ENCODE data around the gene LPO.

LPO gene

GRCh38 chr17:58239987-58240386 lies 1.6 kb downstream of the LPO start:
- no peak overlapping the region for H3K27ac Mint-ChIP-seq
- peaks cover 70% of the 10 kb centered on the region for H3K27me3 Mint-ChIP-seq (ENCODE audit: low read depth)
- H3K4me3 Mint-ChIP-seq, result no peak overlapping the region
- peaks cover 2% of the 10 kb centered on the region for H3K4me1 Mint-ChIP-seq (ENCODE audit: low read depth)
- no peaks in the 10 kb centered on the region for H3K9me3 Mint-ChIP-seq
- no peak for DNase-seq (ENCODE audit: low spot score)
- no peaks in the 10 kb centered on the region for H3K36me3 Mint-ChIP-seq (ENCODE audit: low read depth)

GRCh38 chr17:58242171-58242784 lies 3.9 kb downstream of the LPO start:
- no peaks in the 10 kb centered on the region for H3K9me3 Mint-ChIP-seq
- H3K4me3 Mint-ChIP-seq, result no peak overlapping the region
- H3K36me3 Mint-ChIP-seq (ENCODE audit: low read depth), result no peaks in the 10 kb centered on the region
- no peak for DNase-seq (ENCODE audit: low spot score)
- peaks cover 55% of the 10 kb centered on the region for H3K27me3 Mint-ChIP-seq (ENCODE audit: low read depth)
- peaks cover 2% of the 10 kb centered on the region for H3K4me1 Mint-ChIP-seq (ENCODE audit: low read depth)
- no peak overlapping the region for H3K27ac Mint-ChIP-seq

GRCh38 chr17:58244963-58245362 lies 6.6 kb downstream of the LPO start:
- Mint-ChIP-seq H3K27me3 (ENCODE audit: low read depth) (peaks cover 42% of the 10 kb centered on the region), H3K36me3 (ENCODE audit: low read depth) (no peaks in the 10 kb centered on the region), H3K4me1 (ENCODE audit: low read depth) (peaks cover 16% of the 10 kb centered on the region), H3K9me3 (no peaks in the 10 kb centered on the region), H3K4me3 (no peak overlapping the region), H3K27ac (no peak overlapping the region)
- no peak for DNase-seq (ENCODE audit: low spot score)

GRCh38 chr17:58245428-58246103 lies 7.2 kb downstream of the LPO start:
- H3K27ac Mint-ChIP-seq, result no peak overlapping the region
- peaks cover 37% of the 10 kb centered on the region for H3K27me3 Mint-ChIP-seq (ENCODE audit: low read depth)
- H3K36me3 Mint-ChIP-seq (ENCODE audit: low read depth), result no peaks in the 10 kb centered on the region
- no peak for DNase-seq (ENCODE audit: low spot score)
- H3K4me3 Mint-ChIP-seq, result no peak overlapping the region
- peaks cover 18% of the 10 kb centered on the region for H3K4me1 Mint-ChIP-seq (ENCODE audit: low read depth)
- no peaks in the 10 kb centered on the region for H3K9me3 Mint-ChIP-seq

GRCh38 chr17:58246104-58246740 lies 7.8 kb downstream of the LPO start:
- Mint-ChIP-seq H3K4me3 (no peak overlapping the region), H3K36me3 (ENCODE audit: low read depth) (no peaks in the 10 kb centered on the region), H3K27me3 (ENCODE audit: low read depth) (peaks cover 33% of the 10 kb centered on the region), H3K27ac (no peak overlapping the region), H3K9me3 (no peaks in the 10 kb centered on the region), H3K4me1 (ENCODE audit: low read depth) (peaks cover 18% of the 10 kb centered on the region)
- no peak for DNase-seq (ENCODE audit: low spot score)

- Mint-ChIP-seq H3K9me3 (no peaks in the 10 kb centered on the region), H3K4me3 (no peak overlapping the region), H3K36me3 (ENCODE audit: low read depth) (no peaks in the 10 kb centered on the region), H3K27me3 (ENCODE audit: low read depth) (peaks cover 32% of the 10 kb centered on the region), H3K4me1 (ENCODE audit: low read depth) (peaks cover 18% of the 10 kb centered on the region), H3K27ac (no peak overlapping the region)
- no peak for DNase-seq (ENCODE audit: low spot score)
Measured at GRCh38 chr17:58246781-58247180, 8.4 kb downstream of the LPO start.

- H3K4me1 Mint-ChIP-seq (ENCODE audit: low read depth), result peaks cover 18% of the 10 kb centered on the region
- H3K27me3 Mint-ChIP-seq (ENCODE audit: low read depth), result peaks cover 39% of the 10 kb centered on the region
- H3K4me3 Mint-ChIP-seq, result peak overlapping the region; percentile 19
- no peaks in the 10 kb centered on the region for H3K9me3 Mint-ChIP-seq
- H3K36me3 Mint-ChIP-seq (ENCODE audit: low read depth), result no peaks in the 10 kb centered on the region
- peak overlapping the region; percentile 5 for H3K27ac Mint-ChIP-seq
- no peak for DNase-seq (ENCODE audit: low spot score)
Measured at GRCh38 chr17:58247511-58248363, 9.4 kb downstream of the LPO start.

- H3K9me3 Mint-ChIP-seq, result no peaks in the 10 kb centered on the region
- no peaks in the 10 kb centered on the region for H3K36me3 Mint-ChIP-seq (ENCODE audit: low read depth)
- H3K4me3 Mint-ChIP-seq, result peak overlapping the region; percentile 74
- no peak overlapping the region for H3K27ac Mint-ChIP-seq
- peaks cover 38% of the 10 kb centered on the region for H3K27me3 Mint-ChIP-seq (ENCODE audit: low read depth)
- peaks cover 16% of the 10 kb centered on the region for H3K4me1 Mint-ChIP-seq (ENCODE audit: low read depth)
- DNase-seq (ENCODE audit: low spot score), result no peak
Measured at GRCh38 chr17:58248955-58249269, 10.5 kb downstream of the LPO start.

GRCh38 chr17:58249270-58250133 lies 11.1 kb downstream of the LPO start:
- Mint-ChIP-seq H3K4me3 (peak overlapping the region; percentile 74), H3K36me3 (ENCODE audit: low read depth) (no peaks in the 10 kb centered on the region), H3K4me1 (ENCODE audit: low read depth) (peaks cover 16% of the 10 kb centered on the region), H3K27ac (no peak overlapping the region), H3K27me3 (ENCODE audit: low read depth) (peaks cover 36% of the 10 kb centered on the region), H3K9me3 (no peaks in the 10 kb centered on the region)
- peak; percentile 66 for DNase-seq (ENCODE audit: low spot score)

- Mint-ChIP-seq H3K4me3 (peak overlapping the region; percentile 74), H3K27me3 (ENCODE audit: low read depth) (peaks cover 40% of the 10 kb centered on the region), H3K4me1 (ENCODE audit: low read depth) (peaks cover 16% of the 10 kb centered on the region), H3K36me3 (ENCODE audit: low read depth) (no peaks in the 10 kb centered on the region), H3K27ac (no peak overlapping the region), H3K9me3 (no peaks in the 10 kb centered on the region)
- no peak for DNase-seq (ENCODE audit: low spot score)
Measured at GRCh38 chr17:58250344-58251011, 12.1 kb downstream of the LPO start.

- no peak overlapping the region for H3K27ac Mint-ChIP-seq
- H3K4me3 Mint-ChIP-seq, result no peak overlapping the region
- H3K27me3 Mint-ChIP-seq (ENCODE audit: low read depth), result peaks cover 39% of the 10 kb centered on the region
- DNase-seq (ENCODE audit: low spot score), result no peak
- H3K4me1 Mint-ChIP-seq (ENCODE audit: low read depth), result peaks cover 16% of the 10 kb centered on the region
- no peaks in the 10 kb centered on the region for H3K9me3 Mint-ChIP-seq
- H3K36me3 Mint-ChIP-seq (ENCODE audit: low read depth), result no peaks in the 10 kb centered on the region
Measured at GRCh38 chr17:58252141-58252540, 13.8 kb downstream of the LPO start.

GRCh38 chr17:58253082-58253481 lies 14.7 kb downstream of the LPO start:
- H3K4me3 Mint-ChIP-seq, result no peak overlapping the region
- peaks cover 46% of the 10 kb centered on the region for H3K27me3 Mint-ChIP-seq (ENCODE audit: low read depth)

GRCh38 chr17:58254803-58255202 lies 16.4 kb downstream of the LPO start:
- Mint-ChIP-seq H3K27me3 (ENCODE audit: low read depth) (peaks cover 52% of the 10 kb centered on the region), H3K4me3 (no peak overlapping the region), H3K4me1 (ENCODE audit: low read depth) (peaks cover 3% of the 10 kb centered on the region), H3K27ac (no peak overlapping the region), H3K36me3 (ENCODE audit: low read depth) (no peaks in the 10 kb centered on the region), H3K9me3 (no peaks in the 10 kb centered on the region)
- DNase-seq (ENCODE audit: low spot score), result no peak

More at GRCh38 chr17:58253082-58253481, 14.7 kb downstream of the LPO start:
- Mint-ChIP-seq H3K9me3 (no peaks in the 10 kb centered on the region), H3K36me3 (ENCODE audit: low read depth) (no peaks in the 10 kb centered on the region), H3K4me1 (ENCODE audit: low read depth) (peaks cover 8% of the 10 kb centered on the region), H3K27ac (no peak overlapping the region)
- no peak for DNase-seq (ENCODE audit: low spot score)
